22Rv1 (cell line): ENCODE results near the gene TRPM3.

ENCODE experiments used
- ZFX ChIP-seq: fragments of 450-650 bp; IDR thresholded peaks from 2 replicates; pipeline ENCODE4 v1.6.1; 2017; ENCODE audit warnings: antibody characterized with exemption, borderline replicate concordance
- TF ChIP-seq, protein P1 (sequence below): fragments of 450-650 bp; IDR thresholded peaks from 2 replicates; pipeline ENCODE4 v1.5.1; 2017; ENCODE audit warnings: mild to moderate bottlenecking

DNA sequence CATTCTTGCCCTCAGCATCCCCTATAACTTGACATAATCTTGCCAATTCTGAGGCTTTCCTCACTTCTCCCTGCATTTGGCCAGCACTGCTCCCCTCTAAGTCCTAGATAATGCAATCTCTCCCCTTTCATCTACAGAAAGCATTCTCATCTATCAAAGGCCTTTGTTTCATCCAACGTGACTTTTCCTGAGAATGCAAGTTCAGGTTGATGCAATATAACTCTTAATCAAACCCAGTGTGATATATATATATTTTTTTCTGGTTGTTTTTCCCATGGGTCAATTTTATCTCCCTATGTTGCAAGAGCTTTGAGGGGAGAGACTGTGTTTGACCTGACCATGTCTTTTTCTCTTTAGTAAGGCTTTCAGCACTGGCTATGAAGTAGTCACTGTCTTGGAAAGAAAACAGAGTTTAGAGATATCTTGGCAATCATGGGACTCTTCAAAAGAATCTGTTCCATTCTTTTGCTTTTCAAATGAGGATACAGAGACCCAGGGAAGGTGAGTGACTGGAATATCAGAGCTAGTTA is 268.6 kb downstream of the TRPM3 start:
- TF ChIP-seq, protein P1, sequence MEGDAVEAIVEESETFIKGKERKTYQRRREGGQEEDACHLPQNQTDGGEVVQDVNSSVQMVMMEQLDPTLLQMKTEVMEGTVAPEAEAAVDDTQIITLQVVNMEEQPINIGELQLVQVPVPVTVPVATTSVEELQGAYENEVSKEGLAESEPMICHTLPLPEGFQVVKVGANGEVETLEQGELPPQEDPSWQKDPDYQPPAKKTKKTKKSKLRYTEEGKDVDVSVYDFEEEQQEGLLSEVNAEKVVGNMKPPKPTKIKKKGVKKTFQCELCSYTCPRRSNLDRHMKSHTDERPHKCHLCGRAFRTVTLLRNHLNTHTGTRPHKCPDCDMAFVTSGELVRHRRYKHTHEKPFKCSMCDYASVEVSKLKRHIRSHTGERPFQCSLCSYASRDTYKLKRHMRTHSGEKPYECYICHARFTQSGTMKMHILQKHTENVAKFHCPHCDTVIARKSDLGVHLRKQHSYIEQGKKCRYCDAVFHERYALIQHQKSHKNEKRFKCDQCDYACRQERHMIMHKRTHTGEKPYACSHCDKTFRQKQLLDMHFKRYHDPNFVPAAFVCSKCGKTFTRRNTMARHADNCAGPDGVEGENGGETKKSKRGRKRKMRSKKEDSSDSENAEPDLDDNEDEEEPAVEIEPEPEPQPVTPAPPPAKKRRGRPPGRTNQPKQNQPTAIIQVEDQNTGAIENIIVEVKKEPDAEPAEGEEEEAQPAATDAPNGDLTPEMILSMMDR = no peak
- no peak for TF ChIP-seq ZFX
